ENCODE data around the gene KRT73. TPM values are rescaled to one million over a fixed set of nuclear protein-coding genes. Genes with fewer than 3 reads are reported as not detected.
A peak's percentile ranks its signal among the peaks of the same experiment; 100 is the strongest.

KRT73 gene
- total RNA-seq, 2 experiments from 2014 or later, result 0.45 to 0.91 TPM

DNA sequence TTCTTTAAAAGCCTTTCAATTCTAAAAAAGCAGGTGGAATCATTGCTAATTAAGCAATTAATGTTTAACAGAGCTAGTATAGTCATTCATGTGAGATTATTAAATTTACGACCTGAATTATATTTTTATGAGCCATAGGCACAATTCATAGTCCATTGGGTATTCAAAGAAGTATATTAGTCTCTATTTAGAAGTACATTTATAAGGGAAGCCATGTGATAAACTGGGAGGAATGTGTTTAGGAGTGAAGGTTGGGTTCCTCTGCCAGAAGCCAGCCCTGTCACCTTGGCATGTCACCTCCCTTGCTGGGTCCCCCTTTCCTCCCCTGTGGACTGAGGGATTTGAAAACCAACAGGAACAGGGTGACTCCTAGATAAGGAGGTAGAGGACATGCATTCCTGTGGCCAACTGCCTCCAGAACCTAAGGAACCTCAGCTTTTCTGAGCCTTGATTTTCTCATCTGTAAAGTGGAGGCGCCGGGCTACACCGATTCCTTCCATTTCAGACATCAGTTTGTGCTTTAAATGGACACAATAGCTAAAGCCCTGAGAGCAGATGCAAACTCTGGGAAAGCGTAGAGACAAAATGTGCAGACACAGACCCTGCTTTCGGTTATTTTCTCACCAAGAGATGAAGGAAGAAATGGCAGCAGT, 39.0 kb upstream of the KRT73 start:
- no peaks in the 10 kb centered on the region for H3K9me3 Mint-ChIP-seq (ENCODE audit: insufficient read depth)
- H3K4me3 Mint-ChIP-seq, result no peak overlapping the region
- CTCF ChIA-PET, result interaction anchor here (0.8 to 1.0 kb wide), 3 partner anchors 24 to 222 kb away, joined by 3 read pairs; no protein-coding TSS in a partner anchor
- H3K36me3 Mint-ChIP-seq (ENCODE audit: low read depth), result no peaks in the 10 kb centered on the region
- peaks cover 34% of the 10 kb centered on the region for H3K27me3 Mint-ChIP-seq (ENCODE audit: low read depth)
- POLR2A ChIA-PET, result no interaction called here
- ATAC-seq, result no peak
- H3K4me1 Mint-ChIP-seq (ENCODE audit: low read depth), result peaks cover 21% of the 10 kb centered on the region
- H3K27ac Mint-ChIP-seq, result no peak overlapping the region
- DNase-seq, result no peak

DNA sequence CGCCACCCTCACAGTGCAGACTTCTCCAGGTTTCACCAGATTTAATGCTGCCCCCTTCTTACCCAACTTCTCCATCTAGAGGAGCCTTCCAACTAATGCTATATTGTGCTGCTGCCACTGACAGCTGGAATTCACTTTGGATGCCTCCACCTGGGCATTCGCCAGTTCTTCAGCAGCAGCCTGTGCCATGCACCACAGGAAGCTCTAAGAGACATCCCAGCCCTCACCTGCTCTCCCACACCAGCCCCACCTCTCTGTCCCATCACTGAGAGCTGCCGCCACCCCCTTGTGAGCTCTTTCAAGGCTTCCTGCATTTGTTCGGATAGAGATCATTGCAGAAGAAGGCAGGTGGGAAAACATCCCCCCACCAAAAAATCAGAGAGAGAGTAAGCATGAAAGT, 38.3 kb upstream of the KRT73 start:
- peaks cover 34% of the 10 kb centered on the region for H3K27me3 Mint-ChIP-seq (ENCODE audit: low read depth)
- H3K27ac Mint-ChIP-seq, result no peak overlapping the region
- ChIA-PET CTCF (interaction anchor here (1.0 kb wide), 1 partner anchor 223 kb away, joined by 3 read pairs; no protein-coding TSS in a partner anchor), POLR2A (no interaction called here)
- H3K36me3 Mint-ChIP-seq (ENCODE audit: low read depth), result no peaks in the 10 kb centered on the region
- H3K4me3 Mint-ChIP-seq, result no peak overlapping the region
- no peak for DNase-seq
- H3K9me3 Mint-ChIP-seq (ENCODE audit: insufficient read depth), result no peaks in the 10 kb centered on the region
- H3K4me1 Mint-ChIP-seq (ENCODE audit: low read depth), result peaks cover 15% of the 10 kb centered on the region
- ATAC-seq, result no peak

- no peak overlapping the region for H3K27ac Mint-ChIP-seq
These were observed 37.4 kb upstream of the KRT73 start for GRCh38 chr12:52655720-52656124.

GRCh38 chr12:52655251-52655650, 36.9 kb upstream of the KRT73 start:
- Mint-ChIP-seq H3K27ac (no peak overlapping the region), H3K9me3 (ENCODE audit: insufficient read depth) (no peaks in the 10 kb centered on the region), H3K36me3 (ENCODE audit: low read depth) (no peaks in the 10 kb centered on the region), H3K4me1 (ENCODE audit: low read depth) (peaks cover 15% of the 10 kb centered on the region), H3K4me3 (no peak overlapping the region), H3K27me3 (ENCODE audit: low read depth) (peaks cover 32% of the 10 kb centered on the region)
- DNase-seq (no peak), ATAC-seq (no peak)
- POLR2A ChIA-PET, result no interaction called here
- CTCF ChIA-PET, result interaction anchor here (1.3 kb wide), 2 partner anchors 10 to 224 kb away, joined by 3 read pairs; no protein-coding TSS in a partner anchor

More at GRCh38 chr12:52655720-52656124, 37.4 kb upstream of the KRT73 start:
- Mint-ChIP-seq H3K9me3 (ENCODE audit: insufficient read depth) (no peaks in the 10 kb centered on the region), H3K4me1 (ENCODE audit: low read depth) (peaks cover 15% of the 10 kb centered on the region), H3K27me3 (ENCODE audit: low read depth) (peaks cover 32% of the 10 kb centered on the region), H3K36me3 (ENCODE audit: low read depth) (no peaks in the 10 kb centered on the region), H3K4me3 (no peak overlapping the region)
- CTCF ChIA-PET, result interaction anchor here (1.3 kb wide), 1 partner anchor 224 kb away, joined by 3 read pairs; no protein-coding TSS in a partner anchor
- POLR2A ChIA-PET, result no interaction called here
- DNase-seq (no peak), ATAC-seq (no peak)

DNA sequence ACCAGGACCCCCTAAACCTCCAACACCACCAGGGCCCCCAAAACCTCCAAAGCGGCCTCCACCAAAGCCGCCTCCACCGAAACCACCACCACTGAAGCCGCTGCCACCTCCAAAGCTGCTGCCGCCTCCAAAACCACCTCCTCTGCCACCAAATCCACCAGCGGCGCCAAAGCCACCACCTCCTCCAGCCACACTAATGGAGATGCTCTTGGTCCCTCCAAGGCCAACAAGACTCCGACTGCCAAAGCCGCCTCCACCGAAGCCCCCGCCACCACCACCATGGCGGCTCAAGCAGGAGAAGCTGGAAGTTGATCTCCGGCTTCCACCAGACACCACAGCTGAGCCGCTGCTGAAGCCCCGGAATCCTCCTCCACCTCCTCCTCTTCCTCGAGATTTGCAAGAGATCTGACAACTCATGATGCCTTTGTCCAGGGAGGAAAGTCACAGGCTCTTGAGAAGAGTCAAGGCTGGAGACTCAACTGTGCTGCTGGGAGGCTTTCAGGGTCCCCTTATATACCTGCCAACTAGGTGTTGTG, 33.4 kb upstream of the KRT73 start, which contains the start of gene KRT2:
KRT2 (minus strand) TSS at position 486 of the 536 bp plus-strand sequence; CDS start at position 417, 69 bp downstream.
- no peak within 1 kb of the TSS for H3K4me3 Mint-ChIP-seq
- CTCF ChIA-PET, result no interaction called here

DNA sequence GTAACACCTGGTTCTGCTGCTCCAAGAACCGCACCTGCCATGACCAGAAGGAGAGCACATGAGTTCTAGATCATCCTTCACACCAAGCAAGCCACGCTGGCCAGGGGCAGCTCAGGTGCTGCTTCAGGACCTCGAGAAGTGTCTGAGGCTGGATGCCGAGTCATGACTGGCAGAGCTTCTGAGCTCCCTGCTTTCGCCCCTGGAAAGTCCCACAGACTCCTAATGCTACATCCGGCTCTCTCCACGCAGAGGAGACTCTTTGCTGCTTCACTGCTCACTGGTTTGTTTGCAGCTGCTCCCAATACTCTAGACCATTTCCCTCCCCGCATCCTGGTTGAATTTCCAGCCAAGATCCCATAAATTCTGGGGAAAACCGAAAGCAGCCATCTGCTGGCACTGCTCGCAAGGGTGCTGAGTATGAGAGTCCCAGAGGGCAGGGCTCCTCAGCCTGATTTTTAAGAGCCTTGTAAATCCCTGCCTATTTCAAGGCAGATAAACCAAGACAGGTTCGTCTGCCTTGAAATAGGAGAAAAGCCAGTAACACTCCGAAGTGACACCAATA, 32.2 kb upstream of the KRT73 start:
- ATAC-seq (no peak), DNase-seq (no peak)
- H3K4me1 Mint-ChIP-seq (ENCODE audit: low read depth), result peaks cover 57% of the 10 kb centered on the region
- H3K9me3 Mint-ChIP-seq (ENCODE audit: insufficient read depth), result no peaks in the 10 kb centered on the region
- CTCF ChIA-PET, result no interaction called here
- peaks cover 20% of the 10 kb centered on the region for H3K27me3 Mint-ChIP-seq (ENCODE audit: low read depth)
- H3K27ac Mint-ChIP-seq, result no peak overlapping the region
- POLR2A ChIA-PET, result no interaction called here
- H3K4me3 Mint-ChIP-seq, result no peak overlapping the region
- H3K36me3 Mint-ChIP-seq (ENCODE audit: low read depth), result peaks cover 3% of the 10 kb centered on the region

More for the DNA sequence above, 33.4 kb upstream of the KRT73 start, which contains the start of gene KRT2:
- Mint-ChIP-seq H3K27me3 (ENCODE audit: low read depth) (peaks cover 30% of the 10 kb centered on the region), H3K27ac (no peak within 1 kb of the TSS), H3K9me3 (ENCODE audit: insufficient read depth) (no peaks in the 10 kb centered on the region), H3K4me1 (ENCODE audit: low read depth) (peaks cover 45% of the 10 kb centered on the region), H3K36me3 (ENCODE audit: low read depth) (no peaks in the 10 kb centered on the region)
- POLR2A ChIA-PET, result interaction anchor here (1.0 kb wide), 1 partner anchor 10 kb away, joined by 3 read pairs; no protein-coding TSS in a partner anchor
- ATAC-seq (no peak), DNase-seq (no peak)

GRCh38 chr12:52649066-52649465, 30.7 kb upstream of the KRT73 start:
- peaks cover 72% of the 10 kb centered on the region for H3K4me1 Mint-ChIP-seq (ENCODE audit: low read depth)
- peaks cover 10% of the 10 kb centered on the region for H3K27me3 Mint-ChIP-seq (ENCODE audit: low read depth)
- ATAC-seq (no peak), DNase-seq (no peak)
- peaks cover 5% of the 10 kb centered on the region for H3K9me3 Mint-ChIP-seq (ENCODE audit: insufficient read depth)
- ChIA-PET POLR2A (interaction anchor here (1.0 kb wide), 1 partner anchor 30 kb away, joined by 3 read pairs; no protein-coding TSS in a partner anchor), CTCF (interaction anchor here (1.4 to 1.5 kb wide), 2 partner anchors 63 to 231 kb away, joined by 4 read pairs; no protein-coding TSS in a partner anchor)
- no peak overlapping the region for H3K4me3 Mint-ChIP-seq
- H3K36me3 Mint-ChIP-seq (ENCODE audit: low read depth), result peaks cover 14% of the 10 kb centered on the region
- H3K27ac Mint-ChIP-seq, result no peak overlapping the region

DNA sequence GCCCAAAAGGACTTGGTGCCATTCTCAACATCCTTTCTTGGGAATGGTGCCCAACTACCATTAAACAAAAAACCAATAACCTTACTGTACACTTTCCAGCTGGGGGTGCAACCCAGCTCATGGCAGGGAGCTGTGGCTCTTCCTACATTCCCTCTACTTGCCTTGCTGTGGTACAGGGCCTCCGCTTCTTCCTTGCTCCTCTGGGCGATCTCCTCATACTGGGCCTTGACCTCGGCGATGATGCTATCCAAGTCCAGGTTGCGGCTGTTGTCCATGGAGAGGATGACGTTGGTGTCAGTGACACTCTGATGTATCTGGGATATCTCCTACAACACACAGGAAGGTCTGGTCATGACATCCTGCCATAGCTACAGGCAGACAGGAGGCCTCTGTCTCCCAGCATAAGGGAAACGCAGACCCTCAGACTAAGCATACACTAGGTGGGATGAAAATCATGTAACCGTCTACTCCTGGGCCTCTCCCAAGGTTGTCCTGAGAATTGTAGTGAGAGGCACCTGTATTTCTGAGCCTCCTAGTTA, 29.7 kb upstream of the KRT73 start:
- ATAC-seq (no peak), DNase-seq (peak; percentile 12)
- Mint-ChIP-seq H3K36me3 (ENCODE audit: low read depth) (peaks cover 14% of the 10 kb centered on the region), H3K27ac (peak overlapping the region; percentile 56), H3K9me3 (ENCODE audit: insufficient read depth) (peaks cover 5% of the 10 kb centered on the region), H3K4me1 (ENCODE audit: low read depth) (peaks cover 69% of the 10 kb centered on the region), H3K4me3 (no peak overlapping the region), H3K27me3 (ENCODE audit: low read depth) (peaks cover 3% of the 10 kb centered on the region)
- ChIA-PET CTCF (interaction anchor here (1.0 to 1.5 kb wide), 4 partner anchors 13 to 62 kb away, joined by 3 to 4 read pairs (median 4); no protein-coding TSS in a partner anchor), POLR2A (no interaction called here)

GRCh38 chr12:52647601-52648000, 29.2 kb upstream of the KRT73 start:
- Mint-ChIP-seq H3K9me3 (ENCODE audit: insufficient read depth) (peaks cover 5% of the 10 kb centered on the region), H3K4me1 (ENCODE audit: low read depth) (peaks cover 66% of the 10 kb centered on the region), H3K27me3 (ENCODE audit: low read depth) (peaks cover under 1% of the 10 kb centered on the region), H3K36me3 (ENCODE audit: low read depth) (peaks cover 14% of the 10 kb centered on the region), H3K4me3 (no peak overlapping the region), H3K27ac (peak overlapping the region; percentile 99)
- POLR2A ChIA-PET, result no interaction called here
- ATAC-seq, result no peak
- CTCF ChIA-PET, result interaction anchor here (1.0 to 1.5 kb wide), 4 partner anchors 13 to 62 kb away, joined by 3 to 4 read pairs (median 4); no protein-coding TSS in a partner anchor
- DNase-seq, result peak; percentile 12

DNA sequence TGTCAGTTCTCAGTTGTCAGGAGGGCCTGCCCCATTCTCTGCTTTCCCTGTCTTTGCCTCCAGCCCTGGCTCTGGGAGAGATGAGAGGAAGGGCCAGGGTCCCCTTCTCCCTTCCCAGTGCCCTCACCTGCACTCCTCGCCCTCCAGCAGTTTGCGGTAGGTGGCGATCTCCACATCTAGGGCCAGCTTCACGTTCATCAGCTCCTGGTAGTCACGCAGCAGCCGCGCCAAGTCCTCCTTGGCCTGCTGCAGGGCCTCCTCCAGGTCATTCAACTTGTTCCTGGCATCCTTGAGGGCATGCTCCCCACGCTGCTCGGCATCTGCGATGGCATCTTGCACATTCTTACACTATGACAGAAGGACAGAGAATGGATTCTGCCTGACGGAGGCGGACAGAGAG, 28.3 kb upstream of the KRT73 start:
- ChIA-PET CTCF (interaction anchor here (2.0 kb wide), 1 partner anchor 61 kb away, joined by 12 read pairs; no protein-coding TSS in a partner anchor), POLR2A (interaction anchor here (1.0 kb wide), 1 partner anchor 10 kb away, joined by 3 read pairs; no protein-coding TSS in a partner anchor)
- Mint-ChIP-seq H3K36me3 (ENCODE audit: low read depth) (peaks cover 14% of the 10 kb centered on the region), H3K4me1 (ENCODE audit: low read depth) (peaks cover 71% of the 10 kb centered on the region), H3K9me3 (ENCODE audit: insufficient read depth) (peaks cover 5% of the 10 kb centered on the region), H3K27ac (peak overlapping the region; percentile 99), H3K4me3 (peak overlapping the region; percentile 50), H3K27me3 (ENCODE audit: low read depth) (no peaks in the 10 kb centered on the region)
- ATAC-seq (no peak), DNase-seq (peak; percentile 19)

GRCh38 chr12:52645982-52646381, 27.6 kb upstream of the KRT73 start:
- H3K4me1 Mint-ChIP-seq (ENCODE audit: low read depth), result peaks cover 73% of the 10 kb centered on the region
- peak overlapping the region; percentile 50 for H3K4me3 Mint-ChIP-seq

More at GRCh38 chr12:52645982-52646381, 27.6 kb upstream of the KRT73 start:
- DNase-seq (peak; percentile 20), ATAC-seq (peak; percentile 29)
- H3K9me3 Mint-ChIP-seq (ENCODE audit: insufficient read depth), result peaks cover 5% of the 10 kb centered on the region
- peak overlapping the region; percentile 99 for H3K27ac Mint-ChIP-seq
- peaks cover 14% of the 10 kb centered on the region for H3K36me3 Mint-ChIP-seq (ENCODE audit: low read depth)
- H3K27me3 Mint-ChIP-seq (ENCODE audit: low read depth), result no peaks in the 10 kb centered on the region
- ChIA-PET POLR2A (interaction anchor here (1.0 to 2.4 kb wide), 2 partner anchors 10 to 13 kb away, joined by 3 to 10 read pairs; no protein-coding TSS in a partner anchor), CTCF (interaction anchor here (1.0 to 2.9 kb wide), 5 partner anchors 12 to 225 kb away, joined by 3 to 16 read pairs (median 3); no protein-coding TSS in a partner anchor)
